Nephron progenitor cell (in vitro differentiated cells): ENCODE results near the gene IRF2BP2.

Experiments
- DNase-seq: peaks from one replicate; pipeline ENCODE4 v3.0.0; 2021
- H3K27ac Mint-ChIP-seq: 2 replicates; pipeline ENCODE4 v1.8.0; 2021; ENCODE audit warnings: mild to moderate bottlenecking, moderate library complexity, mixed read lengths
- H3K27me3 Mint-ChIP-seq: 2 replicates; pipeline ENCODE4 v1.8.0; 2021; ENCODE audit warnings: mild to moderate bottlenecking, low read depth, mixed read lengths; ENCODE audit not compliant: poor library complexity
- H3K36me3 Mint-ChIP-seq: 2 replicates; pipeline ENCODE4 v1.8.0; 2021; ENCODE audit warnings: low read depth, mixed read lengths
- H3K4me1 Mint-ChIP-seq: 2 replicates; pipeline ENCODE4 v1.8.0; 2021; ENCODE audit warnings: mixed read lengths
- H3K4me3 Mint-ChIP-seq: 2 replicates; pipeline ENCODE4 v1.8.0; 2021; ENCODE audit warnings: mild to moderate bottlenecking, moderate library complexity, mixed read lengths
- H3K9me3 Mint-ChIP-seq: 2 replicates; pipeline ENCODE4 v1.8.0; 2021; ENCODE audit warnings: mild to moderate bottlenecking, moderate library complexity, mixed read lengths
- CTCF ChIP-seq: fragments of 200-600 bp; sonication (generic); IDR thresholded peaks from 2 replicates; pipeline ENCODE4 v1.5.0; 2021; ENCODE audit warnings: antibody characterized with exemption

The IRF2BP2 gene

GRCh38 chr1:234609691-234610042 lies 311 bp downstream of the IRF2BP2 start:
- peak; percentile 40 for DNase-seq
- peaks cover 4% of the 10 kb centered on the region for H3K27me3 Mint-ChIP-seq
- H3K4me1 Mint-ChIP-seq, result peaks cover 68% of the 10 kb centered on the region
- no peak overlapping the region for H3K27ac Mint-ChIP-seq
- peak overlapping the region; percentile 97 for H3K4me3 Mint-ChIP-seq
- no peak for TF ChIP-seq CTCF
- H3K36me3 Mint-ChIP-seq, result peaks cover 38% of the 10 kb centered on the region
- no peaks in the 10 kb centered on the region for H3K9me3 Mint-ChIP-seq

DNA sequence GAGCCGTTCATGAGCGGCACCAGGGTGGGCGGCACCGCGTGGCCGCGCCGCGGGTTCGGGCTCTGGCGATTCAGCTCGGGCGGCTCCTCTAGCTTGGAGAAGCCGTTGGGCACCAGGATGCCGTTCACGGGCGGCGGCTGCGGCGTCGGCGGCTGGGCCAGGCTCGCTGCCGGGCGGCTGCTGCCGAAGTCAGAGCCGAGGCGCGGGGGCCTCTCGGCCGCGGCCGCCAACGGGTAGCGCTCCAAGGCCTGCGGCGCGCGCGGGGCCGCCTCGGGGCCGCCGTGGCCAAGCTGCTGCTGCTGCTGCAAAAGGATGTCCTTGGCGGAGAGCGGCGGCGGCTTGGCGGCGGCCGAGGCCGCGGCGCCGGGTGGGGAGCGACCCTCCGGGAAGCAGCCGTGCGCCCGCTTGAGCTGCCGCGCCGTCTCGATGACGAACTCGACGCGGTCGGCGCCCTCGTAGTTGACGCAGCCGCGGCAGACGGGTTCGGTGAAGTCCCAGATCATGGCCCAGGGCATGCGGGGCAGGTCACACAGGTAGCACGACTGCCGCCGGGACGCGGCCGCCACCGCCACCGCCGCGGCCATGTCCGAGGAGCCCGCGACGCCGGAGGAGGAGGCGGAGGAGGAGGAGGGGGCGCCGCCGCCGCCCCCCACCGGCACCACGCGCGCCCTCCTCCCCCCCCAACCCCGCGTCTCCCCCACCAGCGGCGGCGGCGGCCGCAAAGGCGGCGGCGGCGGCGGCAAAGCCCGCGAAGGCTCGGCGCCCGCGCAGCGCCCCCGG lies 877 bp downstream of the IRF2BP2 start:
- Mint-ChIP-seq H3K27me3 (peaks cover 4% of the 10 kb centered on the region), H3K9me3 (no peaks in the 10 kb centered on the region), H3K36me3 (peaks cover 41% of the 10 kb centered on the region), H3K27ac (no peak overlapping the region), H3K4me3 (peak overlapping the region; percentile 75), H3K4me1 (peaks cover 67% of the 10 kb centered on the region)
- TF ChIP-seq CTCF, result no peak
- DNase-seq, result peak; percentile 56

GRCh38 chr1:234608025-234608910 lies 1.7 kb downstream of the IRF2BP2 start:
- peaks cover 45% of the 10 kb centered on the region for H3K36me3 Mint-ChIP-seq
- peak overlapping the region; percentile 89 for H3K4me3 Mint-ChIP-seq
- no peaks in the 10 kb centered on the region for H3K9me3 Mint-ChIP-seq
- peaks cover 4% of the 10 kb centered on the region for H3K27me3 Mint-ChIP-seq
- peak overlapping the region; percentile 99 for H3K27ac Mint-ChIP-seq
- H3K4me1 Mint-ChIP-seq, result peaks cover 67% of the 10 kb centered on the region
- TF ChIP-seq CTCF, result no peak
- DNase-seq, result peak; percentile 54

DNA sequence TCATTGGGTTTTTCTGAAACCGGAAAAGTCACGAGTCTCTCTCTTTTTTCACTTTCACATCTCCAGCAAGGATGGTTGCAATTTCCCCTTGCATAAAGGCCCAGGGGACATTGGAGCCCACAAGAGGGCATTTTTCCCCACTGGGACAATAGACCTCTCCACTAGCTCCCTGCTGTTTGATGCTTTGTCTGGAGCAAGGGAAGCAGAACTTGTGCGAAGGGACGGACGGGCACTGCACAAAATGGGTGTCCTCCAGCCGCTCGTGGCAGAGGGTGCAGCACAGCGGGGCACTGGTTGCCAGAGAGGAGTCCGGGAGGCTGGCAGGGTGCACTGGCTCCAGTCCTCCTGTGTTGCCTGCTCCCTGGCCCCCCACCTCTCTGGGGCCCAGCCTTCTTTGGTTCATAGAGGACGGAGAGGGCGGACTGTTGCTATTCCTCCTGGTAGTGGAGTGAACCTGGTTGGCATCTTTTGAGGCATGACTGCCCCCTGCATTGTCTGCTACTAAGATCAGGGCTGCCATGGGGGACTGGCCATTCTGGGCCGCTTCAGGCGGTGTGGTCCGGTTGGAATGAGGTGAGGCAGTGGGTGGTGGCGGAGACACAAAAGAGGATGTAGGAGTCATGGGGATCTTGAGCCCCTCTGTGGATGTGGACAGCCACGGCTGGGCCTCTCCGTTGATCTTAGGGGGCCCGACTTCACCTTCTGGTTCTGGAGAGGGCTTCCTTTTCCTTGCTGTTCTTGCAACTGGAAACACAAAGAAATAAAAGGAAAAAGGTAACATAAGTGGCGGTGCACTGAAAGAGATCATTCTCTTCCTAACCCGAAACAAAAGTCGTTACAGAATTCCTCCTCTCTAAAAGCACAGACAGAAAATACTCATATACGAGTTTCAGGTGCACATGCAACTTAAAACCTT lies 2.6 kb downstream of the IRF2BP2 start:
- H3K27me3 Mint-ChIP-seq, result peaks cover 4% of the 10 kb centered on the region
- peaks cover 67% of the 10 kb centered on the region for H3K4me1 Mint-ChIP-seq
- no peaks in the 10 kb centered on the region for H3K9me3 Mint-ChIP-seq
- peak; percentile 20 for DNase-seq
- peak overlapping the region; percentile 99 for H3K27ac Mint-ChIP-seq
- H3K4me3 Mint-ChIP-seq, result peak overlapping the region; percentile 89
- no peak for TF ChIP-seq CTCF
- peaks cover 51% of the 10 kb centered on the region for H3K36me3 Mint-ChIP-seq

DNA sequence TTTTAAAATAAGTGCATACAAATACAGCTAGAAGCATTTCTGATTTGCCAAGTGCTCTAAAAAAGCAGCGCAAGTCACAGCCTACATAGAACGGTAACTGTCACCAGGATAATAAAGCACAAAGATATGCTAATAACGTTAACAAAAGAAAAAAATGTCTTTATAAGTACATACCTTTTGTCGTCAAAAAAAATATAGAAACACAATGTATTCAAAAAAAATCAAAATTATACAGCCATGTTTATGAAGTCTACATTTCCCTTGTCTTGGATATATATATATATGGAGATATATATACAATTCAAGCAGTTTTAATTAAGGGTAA lies 3.2 kb downstream of the IRF2BP2 start:
- H3K27ac Mint-ChIP-seq, result peak overlapping the region; percentile 95
- no peaks in the 10 kb centered on the region for H3K9me3 Mint-ChIP-seq
- DNase-seq, result no peak
- H3K4me3 Mint-ChIP-seq, result peak overlapping the region; percentile 89
- H3K36me3 Mint-ChIP-seq, result peaks cover 55% of the 10 kb centered on the region
- H3K4me1 Mint-ChIP-seq, result peaks cover 67% of the 10 kb centered on the region
- TF ChIP-seq CTCF, result no peak
- H3K27me3 Mint-ChIP-seq, result peaks cover 4% of the 10 kb centered on the region
